GM21423 (cell line): ENCODE results near the gene RBM46.

ENCODE experiments used
- ATAC-seq: cut with Tn5 transposase; IDR thresholded peaks from one replicate; pipeline ENCODE4 v1.9.1; 2021; ENCODE audit warnings: mild to moderate bottlenecking, moderate library complexity; ENCODE audit not compliant: unreplicated experiment

The RBM46 gene, protein sequence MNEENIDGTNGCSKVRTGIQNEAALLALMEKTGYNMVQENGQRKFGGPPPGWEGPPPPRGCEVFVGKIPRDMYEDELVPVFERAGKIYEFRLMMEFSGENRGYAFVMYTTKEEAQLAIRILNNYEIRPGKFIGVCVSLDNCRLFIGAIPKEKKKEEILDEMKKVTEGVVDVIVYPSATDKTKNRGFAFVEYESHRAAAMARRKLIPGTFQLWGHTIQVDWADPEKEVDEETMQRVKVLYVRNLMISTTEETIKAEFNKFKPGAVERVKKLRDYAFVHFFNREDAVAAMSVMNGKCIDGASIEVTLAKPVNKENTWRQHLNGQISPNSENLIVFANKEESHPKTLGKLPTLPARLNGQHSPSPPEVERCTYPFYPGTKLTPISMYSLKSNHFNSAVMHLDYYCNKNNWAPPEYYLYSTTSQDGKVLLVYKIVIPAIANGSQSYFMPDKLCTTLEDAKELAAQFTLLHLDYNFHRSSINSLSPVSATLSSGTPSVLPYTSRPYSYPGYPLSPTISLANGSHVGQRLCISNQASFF

DNA sequence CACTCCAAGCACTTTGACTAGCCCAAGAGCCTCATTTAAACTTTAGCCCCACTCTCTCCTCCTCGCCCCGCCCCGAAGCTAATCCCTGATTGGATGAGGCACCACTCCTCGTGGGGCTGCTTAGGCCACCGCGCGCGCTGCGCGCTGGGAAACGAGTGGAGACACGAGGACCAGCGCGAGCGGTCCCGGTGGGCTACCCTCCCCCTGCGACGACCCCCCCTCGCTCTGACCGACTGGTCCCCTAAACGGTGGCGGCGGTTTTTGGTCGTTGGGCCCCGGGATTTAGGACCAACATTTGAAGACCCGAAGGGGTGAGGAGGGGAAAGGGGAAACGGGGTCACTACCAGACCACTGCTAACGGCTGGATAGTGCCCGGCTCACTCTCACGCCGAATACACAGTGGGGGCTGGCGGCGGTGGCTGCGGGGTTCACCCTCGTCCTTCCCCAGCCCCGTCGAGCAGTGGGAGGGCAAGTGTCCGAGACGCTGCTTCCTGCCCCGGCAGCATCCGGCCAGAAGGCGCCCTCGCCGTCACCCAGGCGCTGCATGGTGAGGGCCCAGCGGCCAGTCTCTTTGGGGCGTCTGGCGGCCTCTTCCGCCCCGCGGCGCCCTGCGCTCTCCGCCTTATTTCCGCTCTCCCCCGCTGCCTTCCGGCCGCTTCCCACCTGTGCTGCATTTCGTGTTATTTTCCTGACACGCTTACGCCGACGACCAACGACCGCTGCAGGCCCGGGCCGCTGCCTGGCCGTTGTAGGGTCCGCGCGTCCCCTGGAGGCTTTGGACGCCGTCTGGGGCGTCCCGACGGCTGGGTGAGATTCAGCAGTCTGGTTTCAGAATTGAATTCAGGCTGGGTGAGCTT is at the start of gene RBM46:
Gene RBM46 (plus strand): TSS at position 147 of the 857 bp plus-strand sequence. CDS start 15,481 bp downstream, outside the sequence.
- ATAC-seq = no peak

DNA sequence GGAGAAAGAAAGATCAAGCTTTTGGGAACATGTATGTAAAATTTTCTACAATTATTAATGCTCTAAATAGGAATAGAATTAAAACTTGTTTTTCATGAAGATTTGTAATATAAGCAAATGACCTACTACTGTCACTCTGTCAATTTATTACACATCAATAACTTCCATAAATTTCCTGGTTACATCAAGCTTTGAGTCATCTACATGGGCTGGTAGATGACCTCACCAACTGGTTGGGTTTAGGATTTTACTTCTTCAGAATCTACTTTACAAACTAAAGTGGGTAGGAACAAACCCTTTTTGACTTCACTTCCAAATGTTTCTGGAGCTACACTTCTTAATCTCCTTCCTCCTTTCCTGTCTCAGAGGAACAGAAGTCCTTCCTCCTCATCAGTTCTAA is 49.3 kb upstream of the RBM46 start:
- no peak for ATAC-seq

DNA sequence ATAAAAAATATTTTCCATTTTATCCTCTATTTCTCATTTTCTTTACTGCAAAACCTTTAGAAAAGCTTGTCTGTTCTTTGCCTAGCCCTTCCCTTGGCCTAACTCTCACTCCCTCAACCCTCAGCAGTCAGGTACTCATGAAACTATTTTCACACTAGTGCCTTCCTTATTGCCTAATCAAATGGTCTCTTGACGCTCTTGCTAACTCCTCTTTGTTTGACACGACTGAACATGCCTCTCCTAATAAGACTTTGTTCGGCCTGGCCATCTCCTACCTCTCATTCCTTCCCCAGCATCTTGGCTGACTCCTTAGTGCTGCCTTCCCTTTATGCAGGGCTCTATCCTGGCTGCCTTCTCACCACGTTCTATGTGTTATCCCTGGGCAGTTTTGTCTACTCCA is 48.4 kb upstream of the RBM46 start:
- ATAC-seq = no peak

DNA sequence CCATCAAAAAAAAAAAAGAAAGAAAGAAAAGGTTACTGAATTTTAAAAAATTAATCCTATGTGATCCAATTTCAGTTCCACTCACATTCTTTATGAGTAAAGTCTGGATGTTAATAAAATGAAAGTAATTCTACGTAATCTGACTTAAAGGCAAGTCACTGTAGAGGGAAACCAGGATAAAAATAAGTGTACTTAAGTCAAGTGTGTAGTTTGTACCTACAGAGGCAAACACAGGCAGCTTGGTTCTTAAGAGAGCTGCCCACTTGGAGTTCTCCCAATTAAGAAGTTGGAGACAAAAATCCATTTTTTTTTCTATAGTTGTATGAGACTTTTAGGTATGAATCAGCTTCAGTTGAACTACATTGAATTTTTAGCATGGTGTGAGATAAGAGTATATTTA is 44.3 kb upstream of the RBM46 start:
- ATAC-seq = no peak

DNA sequence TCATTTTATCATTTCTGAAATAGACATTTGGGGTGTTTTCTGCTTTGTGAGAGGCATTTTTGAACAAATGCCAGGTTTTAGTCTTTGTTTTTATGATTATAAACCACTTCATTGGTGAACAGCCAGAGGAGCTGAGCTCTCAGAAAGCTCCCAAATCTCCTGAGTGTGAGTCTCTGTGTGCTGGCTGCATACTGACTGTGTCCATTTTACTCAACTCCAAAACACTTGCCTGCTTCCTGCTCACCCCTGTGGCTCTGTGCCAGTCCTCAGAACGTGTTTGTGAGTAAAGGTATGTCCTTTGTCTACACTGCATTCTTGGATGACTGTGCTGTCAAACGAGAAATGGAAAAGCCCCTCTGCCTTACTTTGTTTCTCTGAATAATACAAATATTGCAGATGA is 42.6 kb upstream of the RBM46 start:
- ATAC-seq = no peak

DNA sequence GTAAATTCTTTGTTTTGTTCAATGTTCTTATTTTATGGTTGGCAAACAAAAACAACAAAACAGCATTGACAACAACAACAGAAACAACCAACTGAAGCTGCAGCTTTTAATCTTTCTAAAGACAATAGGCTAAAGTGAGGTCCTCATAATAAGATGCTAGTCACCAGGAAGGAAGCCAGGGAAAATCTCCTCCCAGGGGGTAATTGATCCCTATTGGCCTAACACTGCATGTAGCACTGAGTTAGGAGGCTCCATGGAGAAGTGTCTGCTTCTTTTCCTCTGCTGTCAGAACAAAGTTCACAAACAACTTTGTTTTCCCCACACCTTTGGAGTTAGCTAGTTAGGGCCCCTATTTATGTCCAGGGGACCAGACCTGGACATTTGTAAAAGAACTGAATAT is 42.0 kb upstream of the RBM46 start:
- no peak for ATAC-seq

DNA sequence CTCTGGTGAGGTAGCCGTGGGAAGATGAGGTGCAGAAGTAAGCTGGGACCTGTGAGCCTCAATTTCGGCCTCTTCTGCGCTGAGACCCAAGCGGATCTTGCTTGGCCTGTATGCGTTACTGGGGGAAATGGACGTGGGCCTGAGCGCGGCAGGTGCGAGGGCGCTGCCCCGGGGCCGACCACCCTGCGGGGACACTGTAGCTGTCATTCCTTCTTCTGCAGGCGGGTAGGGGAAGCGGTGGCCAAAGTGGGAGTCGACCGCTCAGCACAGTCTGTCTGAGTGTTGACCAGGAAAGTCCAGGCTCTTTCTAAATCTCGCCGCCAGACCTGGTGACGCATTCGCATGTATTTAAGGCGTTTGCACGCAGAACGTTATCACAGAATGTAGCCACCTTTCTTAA is 40.6 kb upstream of the RBM46 start:
- no peak for ATAC-seq

DNA sequence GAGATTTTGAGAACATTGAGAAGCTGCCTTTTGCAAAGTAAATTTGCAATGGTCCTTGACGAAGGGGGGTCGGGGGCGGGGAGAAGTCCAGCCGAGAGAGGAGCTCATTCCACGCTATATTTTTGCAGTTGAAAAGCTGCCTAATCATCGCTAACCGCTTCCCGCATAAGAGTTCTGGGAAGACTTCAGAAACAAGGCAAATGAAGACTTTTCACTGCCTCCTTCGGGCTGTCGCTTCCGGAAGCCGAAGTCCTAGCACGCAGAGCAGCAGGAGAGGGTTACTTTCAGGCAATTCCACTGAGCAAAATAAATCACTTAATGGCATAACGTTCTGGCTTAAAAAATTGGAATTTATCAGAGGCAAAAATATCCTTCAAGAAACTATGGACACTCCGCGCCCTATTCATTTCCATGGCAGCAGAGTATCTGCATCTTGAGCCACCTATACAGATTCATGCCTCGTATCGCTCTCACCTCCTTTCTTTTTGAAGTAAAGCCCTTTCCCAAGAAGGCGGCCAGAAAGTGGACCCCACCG is 39.9 kb upstream of the RBM46 start:
- ATAC-seq = no peak

DNA sequence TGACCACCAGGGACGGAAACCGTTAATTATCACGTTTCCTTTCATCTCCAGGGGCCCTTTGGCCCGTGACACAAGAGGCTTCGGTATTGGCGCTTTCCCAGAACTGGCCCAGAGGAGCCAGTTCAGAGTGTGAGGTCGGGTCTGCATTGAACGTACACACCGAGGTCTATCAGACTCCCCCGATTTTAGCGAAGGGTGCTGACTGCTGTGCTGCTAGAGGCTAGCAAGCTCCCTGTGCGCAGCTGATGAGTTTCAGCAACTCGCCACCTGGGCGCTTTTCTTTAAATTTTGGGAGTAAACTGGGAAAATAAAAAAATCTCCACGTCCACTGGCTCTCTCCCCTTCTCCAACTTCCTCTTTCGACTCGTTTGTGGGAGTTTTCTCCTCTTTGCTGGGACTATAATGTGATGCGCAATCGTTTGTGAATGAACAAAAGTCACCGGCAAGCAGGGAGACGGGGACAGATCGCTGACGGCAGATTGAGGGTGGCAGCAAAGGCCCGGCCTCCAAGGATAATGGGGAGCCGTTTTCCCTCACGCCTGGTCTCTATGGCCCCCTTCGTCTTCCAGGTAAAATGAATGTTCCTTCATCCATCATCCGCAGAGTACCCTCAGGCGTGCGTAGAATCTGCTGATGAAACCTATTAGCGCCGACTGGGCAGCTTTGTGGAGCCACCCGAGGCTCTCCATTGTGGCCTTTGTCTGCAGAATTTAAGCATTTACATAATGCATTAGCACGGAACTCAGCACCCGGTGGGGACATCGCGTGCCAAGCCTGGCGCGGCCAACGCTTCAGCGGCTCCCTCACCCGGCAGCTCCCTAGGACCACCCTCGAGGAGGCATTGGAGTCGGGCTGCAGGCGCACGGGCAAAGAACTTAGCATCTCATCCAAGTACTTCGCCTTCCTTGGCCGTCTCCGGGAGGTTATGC is 38.9 kb upstream of the RBM46 start:
- no peak for ATAC-seq

DNA sequence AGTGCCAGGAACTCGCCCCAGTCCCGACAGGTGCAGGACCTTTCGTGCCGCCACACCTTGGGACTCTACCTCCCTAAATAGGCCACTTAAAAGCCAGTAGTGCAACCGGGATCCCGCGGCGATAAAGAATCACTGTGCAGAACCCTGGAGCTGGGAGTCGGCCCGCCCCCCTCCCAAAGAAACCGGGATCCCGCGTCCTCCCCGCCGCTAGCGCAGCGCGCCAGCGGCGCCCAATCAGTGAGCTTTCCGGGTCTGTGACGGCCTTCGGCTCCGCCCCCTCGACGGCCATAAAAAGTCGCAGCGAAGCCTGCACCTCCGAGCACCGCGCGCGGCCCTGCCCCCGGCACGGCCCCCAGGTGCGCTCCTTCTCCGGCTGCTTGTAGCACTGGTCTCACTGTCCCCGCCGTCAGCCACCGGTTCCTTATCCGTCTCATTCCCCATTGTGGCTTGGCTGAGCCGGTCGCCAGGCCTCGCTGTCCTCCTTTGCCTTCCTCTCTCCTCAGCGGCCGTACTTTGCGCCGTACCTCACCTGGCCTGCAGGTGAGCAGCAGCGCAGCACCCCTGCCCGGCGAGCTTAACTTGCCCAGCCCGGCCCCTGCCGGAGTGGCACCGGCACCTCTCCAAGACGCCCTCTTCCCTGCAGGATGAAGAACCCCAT is 37.3 kb upstream of the RBM46 start, which contains the start of gene LRAT:
Gene LRAT (plus strand): TSS at position 318 of the 658 bp plus-strand sequence. CDS start 327 bp downstream, at position 645.
- ATAC-seq = no peak

DNA sequence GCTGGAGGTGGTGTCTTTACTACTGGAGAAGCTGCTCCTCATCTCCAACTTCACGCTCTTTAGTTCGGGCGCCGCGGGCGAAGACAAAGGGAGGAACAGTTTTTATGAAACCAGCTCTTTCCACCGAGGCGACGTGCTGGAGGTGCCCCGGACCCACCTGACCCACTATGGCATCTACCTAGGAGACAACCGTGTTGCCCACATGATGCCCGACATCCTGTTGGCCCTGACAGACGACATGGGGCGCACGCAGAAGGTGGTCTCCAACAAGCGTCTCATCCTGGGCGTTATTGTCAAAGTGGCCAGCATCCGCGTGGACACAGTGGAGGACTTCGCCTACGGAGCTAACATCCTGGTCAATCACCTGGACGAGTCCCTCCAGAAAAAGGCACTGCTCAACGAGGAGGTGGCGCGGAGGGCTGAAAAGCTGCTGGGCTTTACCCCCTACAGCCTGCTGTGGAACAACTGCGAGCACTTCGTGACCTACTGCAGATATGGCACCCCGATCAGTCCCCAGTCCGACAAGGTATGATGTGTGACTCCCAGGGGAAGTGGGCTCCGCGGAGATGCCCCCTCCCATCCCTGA is 36.6 kb upstream of the RBM46 start:
- no peak for ATAC-seq

DNA sequence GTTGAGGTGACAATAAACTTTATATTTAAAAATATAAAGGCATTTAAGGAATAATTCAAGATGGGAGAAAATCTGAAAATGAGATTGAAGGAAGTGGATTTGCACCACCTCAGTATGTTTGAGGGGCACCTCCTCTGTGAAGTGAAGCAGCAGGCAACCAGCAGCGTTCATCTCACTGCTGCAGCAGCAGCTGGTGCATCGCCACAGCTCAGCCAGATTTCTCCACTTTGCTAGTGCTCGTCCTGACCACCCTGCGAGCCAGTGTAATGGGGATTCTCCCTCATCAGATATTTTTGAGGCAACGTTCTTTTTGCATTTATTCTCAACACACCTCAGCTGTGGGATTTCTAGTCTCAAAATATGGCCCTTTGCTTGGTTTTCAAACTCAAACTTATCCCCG is 23.4 kb upstream of the RBM46 start:
- no peak for ATAC-seq

DNA sequence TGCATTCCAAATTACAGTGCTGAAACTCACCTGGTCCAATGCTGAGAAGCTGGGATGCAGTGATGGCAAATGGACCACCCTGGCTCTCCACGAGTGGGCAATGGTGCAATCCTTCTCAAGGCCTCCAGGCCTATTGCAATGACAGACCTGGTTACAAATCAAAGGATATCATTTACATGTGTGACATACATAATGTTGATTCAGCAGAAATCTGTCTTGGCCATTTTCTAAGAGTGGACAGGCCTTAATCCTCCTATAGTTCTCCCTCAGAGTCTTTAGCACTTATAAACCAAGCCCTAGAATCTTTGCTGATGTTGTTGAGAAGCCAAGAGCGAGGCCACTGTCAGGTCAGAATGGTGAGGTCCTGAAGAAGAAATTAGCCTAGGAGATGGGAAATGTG is 20.2 kb upstream of the RBM46 start:
- no peak for ATAC-seq

DNA sequence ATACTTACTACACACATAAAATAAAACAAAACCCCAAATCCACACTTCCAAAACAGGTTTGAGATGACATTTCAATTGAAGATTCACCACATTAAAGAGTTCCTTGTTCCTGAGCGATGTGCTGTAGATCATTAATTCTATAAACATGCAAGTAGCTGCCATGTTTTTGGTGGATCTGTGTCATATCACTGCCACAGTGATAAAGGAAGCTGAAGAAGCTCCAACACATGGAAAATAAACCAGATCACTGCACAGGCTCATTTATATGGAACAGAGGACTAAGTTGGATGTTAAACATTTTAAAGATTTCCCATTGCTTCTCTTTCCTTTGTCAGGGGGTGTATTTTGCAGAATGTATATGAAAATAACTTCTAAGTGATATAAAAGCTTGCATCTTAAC is 2.8 kb upstream of the RBM46 start:
- no peak for ATAC-seq

DNA sequence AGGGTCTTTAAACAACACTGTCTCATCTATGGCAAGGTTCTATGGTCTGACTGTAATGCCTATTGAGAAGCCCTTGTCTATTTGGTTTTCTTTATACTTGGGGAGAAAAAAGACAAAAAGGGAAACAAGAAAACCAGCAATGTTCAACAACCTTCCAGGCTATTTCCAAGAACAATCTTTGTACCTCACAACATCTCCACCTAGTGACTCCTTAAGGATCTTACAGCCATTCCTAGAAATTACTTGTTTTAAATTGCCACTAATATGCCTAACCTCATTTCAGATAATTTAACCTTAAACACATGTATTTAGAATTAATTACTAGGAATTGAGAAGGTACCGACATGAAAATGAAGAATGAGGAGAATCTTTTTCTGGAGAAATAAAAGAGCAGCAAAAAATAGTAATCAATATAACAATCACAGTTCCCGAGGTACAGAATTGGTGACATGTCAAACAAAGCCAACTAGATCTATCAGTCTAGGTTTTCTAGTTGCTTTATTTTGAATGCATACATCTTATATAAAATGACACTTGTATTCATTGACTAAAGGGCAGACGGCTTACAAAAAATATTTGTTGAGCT is 1.6 kb upstream of the RBM46 start:
- no peak for ATAC-seq

DNA sequence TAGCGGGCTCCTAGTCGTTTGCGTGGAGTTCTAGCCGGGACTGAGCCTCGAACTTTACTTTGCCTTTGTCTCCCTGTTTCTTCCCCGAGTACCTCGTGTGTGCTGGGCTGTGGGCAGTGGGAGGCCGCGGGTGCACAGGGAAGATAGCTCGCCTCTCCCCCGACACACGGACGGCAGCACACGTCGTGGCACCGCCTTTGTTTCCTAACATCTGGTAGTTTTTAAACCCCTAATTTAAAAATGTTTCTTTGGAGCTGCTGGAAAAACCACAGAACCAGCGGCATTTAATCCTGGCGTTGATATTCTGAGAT is 866 bp downstream of the RBM46 start:
- ATAC-seq = no peak

DNA sequence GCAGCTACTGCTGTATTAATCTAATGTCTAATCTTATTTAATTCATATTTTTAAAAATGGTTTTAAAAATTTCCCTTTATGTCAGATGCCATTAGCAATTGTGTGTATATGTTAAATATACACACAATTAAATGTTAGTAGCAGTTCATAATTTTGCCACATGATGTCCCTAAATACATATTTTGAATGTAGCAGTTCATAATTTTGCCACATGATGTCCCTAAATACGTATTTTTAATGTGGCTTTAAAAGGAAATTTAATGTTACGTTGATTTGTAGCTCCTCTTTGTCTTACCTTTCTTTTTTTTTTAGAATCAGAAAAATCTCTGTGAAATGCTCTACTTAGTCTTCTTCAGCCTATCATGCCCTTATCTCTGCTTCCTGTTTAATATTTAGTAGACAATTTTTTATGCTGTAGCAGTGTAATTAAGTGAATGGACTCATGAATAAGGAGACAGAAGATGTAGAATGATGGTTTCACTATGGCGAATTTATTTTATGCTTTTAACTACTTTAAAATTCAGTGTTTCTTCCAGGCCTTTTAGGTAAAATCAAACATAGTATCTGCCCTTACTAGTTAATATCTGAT is 26.1 kb downstream of the RBM46 start:
- ATAC-seq = peak; percentile 78

DNA sequence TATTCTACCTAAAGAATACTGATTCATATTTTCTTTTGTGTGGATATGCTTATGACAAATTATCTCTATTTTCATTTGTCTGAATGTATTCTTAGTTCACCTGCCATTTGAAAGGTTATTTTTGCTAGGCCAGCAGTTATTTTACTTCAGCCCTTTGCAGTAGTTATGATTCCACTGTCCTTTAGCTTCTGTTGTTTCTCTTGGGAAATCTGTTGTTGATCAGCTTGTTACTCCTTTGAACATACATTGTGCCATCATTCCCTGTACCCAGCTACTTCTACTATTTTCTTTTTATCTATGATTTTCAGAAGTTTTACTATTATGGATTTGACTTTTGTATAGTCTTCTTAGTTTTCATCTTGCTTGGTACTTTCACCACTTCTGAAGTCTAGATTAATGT is 37.2 kb downstream of the RBM46 start:
- no peak for ATAC-seq

DNA sequence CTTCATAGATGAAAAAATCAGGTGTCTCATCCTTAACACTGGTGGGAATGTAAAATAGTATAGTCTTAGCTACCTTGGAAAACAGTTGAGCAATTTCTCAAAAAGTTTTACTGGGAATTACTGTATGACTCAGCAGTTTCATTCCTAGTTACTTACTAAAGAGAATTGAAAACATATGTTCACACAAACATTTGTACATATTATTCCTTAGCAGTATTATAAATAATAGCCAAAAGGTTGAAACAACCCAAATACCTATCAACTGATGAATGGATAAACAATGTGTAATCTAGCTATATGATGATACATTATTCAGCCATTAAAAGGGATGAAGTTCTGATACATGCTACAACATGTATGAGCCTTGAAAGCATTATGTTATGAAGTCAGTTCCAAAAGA is 41.7 kb downstream of the RBM46 start:
- no peak for ATAC-seq
